Lower lobe of right lung (tissue), 2 donors: Measurements from ENCODE around the gene SYT8. TPM values are rescaled to one million over a fixed set of nuclear protein-coding genes. Genes with fewer than 3 reads are reported as not detected.

Experiments
- ATAC-seq, 2 donors: fragments of 200-7000 bp; cut with Tn5 transposase; one replicate each; pipeline ENCODE4 v1.9.1; 2020 to 2022; ENCODE audit warnings: mild to moderate bottlenecking in 2 of 2, moderate library complexity in 2 of 2
- DNase-seq: peaks from one replicate; pipeline ENCODE4 v3.0.0-alpha.2; 2020
- H3K27ac ChIP-seq: fragments of 200-600 bp; one replicate; pipeline ENCODE4 v1.8.0; 2022
- H3K27me3 ChIP-seq: fragments of 200-600 bp; one replicate; pipeline ENCODE4 v1.8.0; 2022; ENCODE audit warnings: low read depth
- H3K36me3 ChIP-seq: fragments of 200-600 bp; one replicate; pipeline ENCODE4 v1.8.0; 2022; ENCODE audit warnings: mild to moderate bottlenecking
- H3K4me1 ChIP-seq: fragments of 200-600 bp; one replicate; pipeline ENCODE4 v1.8.0; 2022
- H3K4me3 ChIP-seq: fragments of 200-600 bp; one replicate; pipeline ENCODE4 v1.8.0; 2022; ENCODE audit warnings: mild to moderate bottlenecking
- H3K9me3 ChIP-seq: fragments of 200-600 bp; one replicate; pipeline ENCODE4 v1.8.0; 2022
- CTCF ChIP-seq: fragments of 200-600 bp; IDR thresholded peaks from one replicate; pipeline ENCODE4 v1.8.0; 2022; ENCODE audit warnings: antibody characterized with exemption, mild to moderate bottlenecking
- intact Hi-C: fragments of 100-400 bp; cut with DNase I; formaldehyde crosslinking; loops from one replicate; pipeline ENCODE4 v1.11.0; 2022
- total RNA-seq: library from RNA; stranded (reverse); fragmentation: NEBNext Ultra II Directional; extraction: Animal tissue kit (Norgen Biotek cat#: 25700); gene quantifications from one replicate; pipeline ENCODE4 v1.2.1, GENCODE V29; 2021
- donor health status: DM: no; HTN: yes; CAD: no; lungs with severe emphysema.

The SYT8 gene
- total RNA-seq, 1 donor from 2014 or later = 18.5 TPM

- TF ChIP-seq CTCF = no peak
- ATAC-seq (no peak), DNase-seq (no peak)
- intact Hi-C loops = no loop called here
- H3K36me3 ChIP-seq = no peaks in the 10 kb centered on the region
- H3K4me1 ChIP-seq = peaks cover 8% of the 10 kb centered on the region
- no peak overlapping the region for H3K27ac ChIP-seq
- H3K9me3 ChIP-seq = no peaks in the 10 kb centered on the region
- no peaks in the 10 kb centered on the region for H3K27me3 ChIP-seq
- H3K4me3 ChIP-seq = no peak overlapping the region
These were observed 23.8 kb downstream of the SYT8 start for GRCh38 chr11:1858576-1858975.

- no peak overlapping the region for H3K4me3 ChIP-seq
- no peak overlapping the region for H3K27ac ChIP-seq
- no peaks in the 10 kb centered on the region for H3K36me3 ChIP-seq
- ATAC-seq = no peak
- peaks cover 11% of the 10 kb centered on the region for H3K4me1 ChIP-seq
- no peaks in the 10 kb centered on the region for H3K9me3 ChIP-seq
- intact Hi-C loops = no loop called here
- no peak for TF ChIP-seq CTCF
- H3K27me3 ChIP-seq = no peaks in the 10 kb centered on the region
- DNase-seq = no peak
These were observed 24.2 kb downstream of the SYT8 start for GRCh38 chr11:1859004-1859403.

- H3K27me3 ChIP-seq = no peaks in the 10 kb centered on the region
These were observed 25.3 kb downstream of the SYT8 start for GRCh38 chr11:1860108-1860507.

GRCh38 chr11:1861435-1862411 lies 26.9 kb downstream of the SYT8 start:
- no peaks in the 10 kb centered on the region for H3K27me3 ChIP-seq
- intact Hi-C loops = no loop called here
- H3K27ac ChIP-seq = no peak overlapping the region
- no peak for ATAC-seq
- H3K9me3 ChIP-seq = no peaks in the 10 kb centered on the region
- H3K4me3 ChIP-seq = no peak overlapping the region
- H3K36me3 ChIP-seq = no peaks in the 10 kb centered on the region
- DNase-seq = no peak
- H3K4me1 ChIP-seq = peaks cover 30% of the 10 kb centered on the region
- TF ChIP-seq CTCF = no peak

More at GRCh38 chr11:1860108-1860507, 25.3 kb downstream of the SYT8 start:
- no peak overlapping the region for H3K4me3 ChIP-seq
- no peaks in the 10 kb centered on the region for H3K9me3 ChIP-seq
- intact Hi-C loops = no loop called here
- H3K36me3 ChIP-seq = no peaks in the 10 kb centered on the region
- peaks cover 22% of the 10 kb centered on the region for H3K4me1 ChIP-seq
- TF ChIP-seq CTCF = no peak
- no peak overlapping the region for H3K27ac ChIP-seq
- DNase-seq (no peak), ATAC-seq (no peak)

GRCh38 chr11:1862588-1863351 lies 28.0 kb downstream of the SYT8 start:
- peak in 1 of 2 donors; percentile 2 for ATAC-seq
- Histone ChIP-seq H3K9me3 (no peaks in the 10 kb centered on the region), H3K4me1 (peaks cover 34% of the 10 kb centered on the region), H3K36me3 (no peaks in the 10 kb centered on the region), H3K27ac (peak overlapping the region; percentile 53), H3K4me3 (no peak overlapping the region), H3K27me3 (no peaks in the 10 kb centered on the region)
- TF ChIP-seq CTCF = no peak
- intact Hi-C loops = no loop called here
- DNase-seq = peak; percentile 46
